SK-N-MC (cell line): ENCODE measurements around the gene RAD23B.

Experiments
- EZH2 ChIP-seq: fragments of 200-600 bp; sonication (generic); IDR thresholded peaks from one replicate; pipeline ENCODE4 v1.6.1; 2017; ENCODE audit warnings: antibody characterized with exemption
- POLR2AphosphoS5 ChIP-seq: IDR thresholded peaks from 2 replicates; pipeline ENCODE4 v1.6.1; 2012; ENCODE audit warnings: mild to moderate bottlenecking, low read depth, low read length, borderline replicate concordance

DNA sequence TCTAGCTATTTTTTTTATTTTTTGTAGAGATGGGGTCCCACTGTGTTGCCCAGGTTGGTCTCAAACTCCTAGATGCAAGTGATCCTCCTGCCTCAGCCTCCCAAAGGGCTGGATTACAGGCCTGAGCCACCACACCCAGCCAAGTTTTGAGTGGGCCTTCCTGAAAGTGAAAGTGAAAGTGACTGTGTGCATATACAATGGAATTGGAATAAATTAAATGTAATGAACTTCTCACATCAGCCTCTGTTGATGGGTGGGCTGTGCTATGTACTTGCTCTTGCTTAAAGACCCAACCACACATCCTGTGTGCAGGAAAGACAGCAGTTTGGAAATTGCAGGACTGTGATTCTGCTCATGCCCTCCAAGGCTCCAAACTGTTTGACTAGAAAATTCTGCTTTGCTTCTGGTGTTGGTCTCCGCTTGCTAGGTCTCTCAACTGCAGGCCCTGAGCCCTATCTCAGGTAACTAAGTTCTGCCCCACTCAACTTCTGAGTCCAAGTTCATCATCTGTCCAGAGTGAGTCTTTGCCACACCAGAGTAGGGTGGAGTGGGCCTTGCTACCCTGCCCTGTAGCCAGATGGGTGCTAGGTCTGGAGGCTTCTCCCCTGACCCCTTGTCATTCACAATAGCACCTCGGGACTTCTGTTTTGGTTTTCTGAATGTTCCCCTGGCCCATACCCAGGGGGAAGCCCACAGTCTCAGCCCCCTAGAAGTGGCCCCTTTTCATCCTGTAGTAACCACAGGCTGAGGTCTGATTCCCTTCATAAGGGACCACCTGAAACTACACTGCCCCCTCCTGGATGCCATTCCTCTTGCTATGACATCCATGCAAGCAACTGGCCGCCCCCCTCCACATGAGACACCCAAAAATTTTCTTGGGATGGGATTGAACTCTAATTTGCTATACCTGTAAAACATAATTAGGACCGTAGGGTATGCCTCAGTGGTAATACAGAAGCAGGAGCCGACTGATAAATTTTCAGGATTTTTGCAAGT is 36.5 kb upstream of the RAD23B start:
- TF ChIP-seq POLR2AphosphoS5: no peak
- no peak for TF ChIP-seq EZH2
